KMS-11 (cell line): ENCODE measurements around the gene PRDM12.

Source experiments
- H2AFZ ChIP-seq: fragments of 200-600 bp; sonication (generic); 2 replicates; pipeline ENCODE4 v1.6.1; 2016; ENCODE audit warnings: antibody characterized with exemption, mixed run types, low read depth
- H3K27ac ChIP-seq: fragments of 200-600 bp; sonication (generic); 2 replicates; pipeline ENCODE4 v1.6.1; 2016; ENCODE audit warnings: mild to moderate bottlenecking, mixed run types
- H3K27me3 ChIP-seq: fragments of 200-600 bp; sonication (generic); 2 replicates; pipeline ENCODE4 v1.6.1; 2017; ENCODE audit warnings: mild to moderate bottlenecking, low read depth, mixed run types, moderate library complexity; ENCODE audit not compliant: insufficient read depth
- H3K36me3 ChIP-seq: fragments of 200-600 bp; sonication (generic); 2 replicates; pipeline ENCODE4 v1.6.1; 2017; ENCODE audit warnings: mild to moderate bottlenecking, mixed run types; ENCODE audit not compliant: insufficient read depth
- H3K4me1 ChIP-seq: fragments of 200-600 bp; sonication (generic); 2 replicates; pipeline ENCODE4 v1.6.1; 2016; ENCODE audit warnings: mild to moderate bottlenecking, low read depth, mixed run types; ENCODE audit not compliant: poor library complexity, severe bottlenecking
- H3K4me2 ChIP-seq: fragments of 200-600 bp; sonication (generic); 2 replicates; pipeline ENCODE4 v1.7.0; 2016; ENCODE audit warnings: mild to moderate bottlenecking, mixed run types
- H3K4me3 ChIP-seq: fragments of 200-600 bp; sonication (generic); IDR thresholded peaks from 2 replicates; pipeline ENCODE4 v1.6.1; 2017; ENCODE audit warnings: low read depth, low read length, mixed read lengths; ENCODE audit not compliant: insufficient read depth
- H3K79me2 ChIP-seq: fragments of 200-600 bp; sonication (generic); 2 replicates; pipeline ENCODE4 v1.6.1; 2016; ENCODE audit warnings: low read depth, mixed run types; ENCODE audit not compliant: insufficient read depth
- H3K9ac ChIP-seq: fragments of 200-600 bp; sonication (generic); 2 replicates; pipeline ENCODE4 v1.6.1; 2016; ENCODE audit warnings: mild to moderate bottlenecking, mixed run types
- H4K20me1 ChIP-seq: fragments of 200-600 bp; sonication (generic); 2 replicates; pipeline ENCODE4 v1.6.1; 2016; ENCODE audit warnings: mild to moderate bottlenecking, mixed run types; ENCODE audit not compliant: insufficient read depth
- CTCF ChIP-seq: fragments of 200-600 bp; sonication (generic); conservative IDR thresholded peaks from 2 replicates; pipeline ENCODE4 v1.6.1; 2017; ENCODE audit warnings: low read depth, mild to moderate bottlenecking, antibody characterized with exemption, low read length, moderate library complexity, mixed read lengths

The PRDM12 gene

DNA sequence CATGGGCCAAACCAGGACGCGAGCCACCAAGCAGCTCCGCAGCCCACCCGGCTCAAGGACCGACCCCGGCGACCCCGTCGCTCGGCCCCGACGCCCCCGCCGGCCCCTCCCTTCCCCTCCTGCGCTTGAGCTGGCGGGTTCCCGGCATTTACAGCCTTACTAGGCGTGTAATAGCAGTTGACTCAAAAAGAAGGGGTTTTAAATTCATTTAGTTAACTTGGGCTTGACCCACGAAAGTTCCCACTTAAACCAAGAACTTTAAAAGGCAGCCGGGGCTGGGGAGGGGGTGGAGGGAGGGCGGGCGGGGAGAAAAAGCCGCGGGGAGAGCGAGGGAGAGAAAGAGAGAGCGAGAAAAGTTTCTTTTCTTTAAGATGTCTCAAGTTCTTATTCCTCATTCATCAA lies 636 bp downstream of the PRDM12 start:
- Histone ChIP-seq H3K36me3 (no peaks in the 10 kb centered on the region), H3K4me2 (no peak overlapping the region), H3K27me3 (peaks cover 74% of the 10 kb centered on the region), H2AFZ (no peak overlapping the region), H3K9ac (no peak overlapping the region), H4K20me1 (no peaks in the 10 kb centered on the region), H3K79me2 (no peaks in the 10 kb centered on the region), H3K4me3 (no peak overlapping the region), H3K27ac (no peak overlapping the region), H3K4me1 (no peaks in the 10 kb centered on the region)
- TF ChIP-seq CTCF = no peak

GRCh38 chr9:130665431-130666392 lies 1.3 kb downstream of the PRDM12 start:
- no peaks in the 10 kb centered on the region for H3K79me2 ChIP-seq
- no peaks in the 10 kb centered on the region for H4K20me1 ChIP-seq
- no peak overlapping the region for H2AFZ ChIP-seq
- no peak for TF ChIP-seq CTCF
- no peaks in the 10 kb centered on the region for H3K4me1 ChIP-seq
- no peaks in the 10 kb centered on the region for H3K36me3 ChIP-seq
- no peak overlapping the region for H3K4me3 ChIP-seq
- H3K4me2 ChIP-seq = no peak overlapping the region
- no peak overlapping the region for H3K27ac ChIP-seq
- peaks cover 73% of the 10 kb centered on the region for H3K27me3 ChIP-seq
- H3K9ac ChIP-seq = no peak overlapping the region

- H3K9ac ChIP-seq = no peak overlapping the region
- H3K27me3 ChIP-seq = peaks cover 66% of the 10 kb centered on the region
Observed at GRCh38 chr9:130666393-130667119, 2.2 kb downstream of the PRDM12 start.

GRCh38 chr9:130667120-130667435 lies 2.7 kb downstream of the PRDM12 start:
- no peak overlapping the region for H3K27ac ChIP-seq
- no peak overlapping the region for H3K4me3 ChIP-seq
- no peak overlapping the region for H2AFZ ChIP-seq
- no peaks in the 10 kb centered on the region for H3K4me1 ChIP-seq
- no peak overlapping the region for H3K9ac ChIP-seq
- H3K79me2 ChIP-seq = no peaks in the 10 kb centered on the region
- TF ChIP-seq CTCF = no peak
- H3K4me2 ChIP-seq = no peak overlapping the region
- peaks cover 61% of the 10 kb centered on the region for H3K27me3 ChIP-seq
- H3K36me3 ChIP-seq = no peaks in the 10 kb centered on the region
- no peaks in the 10 kb centered on the region for H4K20me1 ChIP-seq

More at GRCh38 chr9:130666393-130667119, 2.2 kb downstream of the PRDM12 start:
- no peak for TF ChIP-seq CTCF
- no peaks in the 10 kb centered on the region for H3K4me1 ChIP-seq
- H3K27ac ChIP-seq = no peak overlapping the region
- no peak overlapping the region for H3K4me2 ChIP-seq
- no peaks in the 10 kb centered on the region for H4K20me1 ChIP-seq
- H3K36me3 ChIP-seq = no peaks in the 10 kb centered on the region
- no peak overlapping the region for H2AFZ ChIP-seq
- H3K79me2 ChIP-seq = no peaks in the 10 kb centered on the region
- no peak overlapping the region for H3K4me3 ChIP-seq
